Measurements from ENCODE around the gene VWA1. TPM values are rescaled to one million over a fixed set of nuclear protein-coding genes. Genes with fewer than 3 reads are reported as not detected.
"Not testable (repeated sequence)": the region's sequence is repeated elsewhere in the genome, so short reads cannot be mapped to it uniquely, and the experiment has no call there.

The VWA1 gene
- total and polyA plus RNA-seq, 8 donors = 50.0 to 147 (median 72.5) TPM

DNA sequence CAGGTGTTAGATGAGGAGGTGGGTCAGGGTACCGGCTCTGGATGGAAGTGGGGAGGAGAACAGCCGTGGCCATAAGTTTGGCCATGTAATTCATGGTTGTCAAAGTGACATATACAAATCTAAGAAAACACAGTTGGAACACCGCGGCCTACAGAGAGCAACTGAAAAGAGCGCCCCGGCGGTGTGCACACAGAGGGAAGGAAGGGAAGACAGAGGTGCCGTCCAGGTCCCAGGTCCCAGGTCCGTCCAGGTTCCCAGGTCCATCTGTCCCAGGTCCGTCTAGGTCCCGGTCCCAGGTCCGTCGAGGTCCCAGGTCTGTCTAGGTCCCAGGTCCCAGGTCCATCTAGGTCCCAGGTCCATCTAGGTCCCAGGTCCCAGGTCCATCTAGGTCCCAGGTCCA lies 23.9 kb upstream of the VWA1 start:
- Histone ChIP-seq H3K27ac (no peak overlapping the region), H3K4me3 (no peak overlapping the region), H3K27me3 (no peaks in the 10 kb centered on the region), H3K4me1 (peaks cover 9 to 23% of the 10 kb centered on the region in 2 donors), H3K9me3 (peaks cover 0 to 5% of the 10 kb centered on the region in 2 donors), H3K36me3 (no peaks in the 10 kb centered on the region)
- intact Hi-C loops (cut with DNase I) = no loop called here
- DNase-seq (peak in 1 of 4 donors; percentile 44), ATAC-seq (no peak)
- TF ChIP-seq, protein P1, sequence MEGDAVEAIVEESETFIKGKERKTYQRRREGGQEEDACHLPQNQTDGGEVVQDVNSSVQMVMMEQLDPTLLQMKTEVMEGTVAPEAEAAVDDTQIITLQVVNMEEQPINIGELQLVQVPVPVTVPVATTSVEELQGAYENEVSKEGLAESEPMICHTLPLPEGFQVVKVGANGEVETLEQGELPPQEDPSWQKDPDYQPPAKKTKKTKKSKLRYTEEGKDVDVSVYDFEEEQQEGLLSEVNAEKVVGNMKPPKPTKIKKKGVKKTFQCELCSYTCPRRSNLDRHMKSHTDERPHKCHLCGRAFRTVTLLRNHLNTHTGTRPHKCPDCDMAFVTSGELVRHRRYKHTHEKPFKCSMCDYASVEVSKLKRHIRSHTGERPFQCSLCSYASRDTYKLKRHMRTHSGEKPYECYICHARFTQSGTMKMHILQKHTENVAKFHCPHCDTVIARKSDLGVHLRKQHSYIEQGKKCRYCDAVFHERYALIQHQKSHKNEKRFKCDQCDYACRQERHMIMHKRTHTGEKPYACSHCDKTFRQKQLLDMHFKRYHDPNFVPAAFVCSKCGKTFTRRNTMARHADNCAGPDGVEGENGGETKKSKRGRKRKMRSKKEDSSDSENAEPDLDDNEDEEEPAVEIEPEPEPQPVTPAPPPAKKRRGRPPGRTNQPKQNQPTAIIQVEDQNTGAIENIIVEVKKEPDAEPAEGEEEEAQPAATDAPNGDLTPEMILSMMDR (IDR thresholded peaks at IDR 0.05) = no peak

DNA sequence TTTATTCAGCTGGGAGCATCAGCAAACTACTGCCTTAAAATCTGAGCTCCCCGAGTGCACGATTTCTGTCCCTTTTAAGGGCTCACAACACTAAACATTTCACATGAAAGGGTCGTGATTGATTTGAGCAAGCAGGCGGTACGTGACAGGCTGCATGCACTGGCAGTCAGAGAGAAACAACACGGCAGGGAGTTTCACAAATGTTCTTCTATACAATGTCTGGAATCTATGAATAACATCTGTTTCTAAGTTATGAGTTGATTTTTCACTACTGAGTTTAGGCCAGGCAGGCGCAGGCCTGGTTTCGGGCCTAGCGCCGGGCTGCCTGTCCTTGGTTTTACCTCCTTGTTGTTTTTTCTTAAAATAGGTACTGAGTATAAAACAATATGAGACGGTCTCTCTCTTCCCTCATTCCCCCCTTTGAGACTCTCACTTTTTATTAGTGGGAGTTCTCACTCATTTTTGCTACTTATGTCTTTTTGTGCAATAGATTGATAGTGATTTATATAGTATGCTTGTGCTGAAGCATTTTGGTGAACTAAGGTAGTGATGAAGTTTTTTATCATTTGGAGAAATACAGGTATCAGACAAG lies 23.1 kb upstream of the VWA1 start:
- ATAC-seq; H3K36me3 ChIP-seq; H3K27ac ChIP-seq; H3K27me3 ChIP-seq; H3K4me3 ChIP-seq; intact Hi-C loops (cut with DNase I); H3K9me3 ChIP-seq: not testable (repeated sequence)
- H3K4me1 ChIP-seq = peaks cover 9 to 22% of the 10 kb centered on the region in 2 donors
- peak in 1 of 4 donors; percentile 4 for DNase-seq

DNA sequence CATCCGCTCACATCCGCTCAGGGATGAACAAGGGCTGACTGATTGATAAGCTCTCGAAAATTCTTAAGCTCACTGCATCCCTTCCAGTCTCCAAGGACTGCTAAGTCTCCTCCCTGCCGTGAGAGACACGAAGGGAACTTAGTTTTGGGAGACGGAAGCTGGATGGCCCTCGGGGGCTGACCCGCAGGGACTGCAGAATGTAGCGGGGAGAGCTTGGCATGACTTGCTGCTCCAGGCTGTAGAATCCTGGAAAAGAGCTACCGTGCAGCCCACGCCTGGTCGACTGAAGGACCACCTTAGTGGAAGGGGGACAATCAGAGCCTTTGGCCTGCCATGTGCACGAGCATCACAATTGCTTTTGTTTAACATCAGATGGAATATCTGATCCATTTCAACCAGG lies 19.7 kb upstream of the VWA1 start:
- H3K4me3 ChIP-seq = no peak overlapping the region
- peaks cover 0 to 5% of the 10 kb centered on the region in 2 donors for H3K9me3 ChIP-seq
- H3K27ac ChIP-seq = no peak overlapping the region
- peaks cover 0 to 16% of the 10 kb centered on the region in 2 donors for H3K4me1 ChIP-seq
- ATAC-seq = no peak
- DNase-seq = peak in 1 of 4 donors; percentile 34
- H3K27me3 ChIP-seq = peaks cover 0 to 15% of the 10 kb centered on the region in 2 donors
- H3K36me3 ChIP-seq = no peaks in the 10 kb centered on the region
- intact Hi-C loops (cut with DNase I) = no loop called here
- TF ChIP-seq, protein P1 (IDR thresholded peaks at IDR 0.05) = no peak

DNA sequence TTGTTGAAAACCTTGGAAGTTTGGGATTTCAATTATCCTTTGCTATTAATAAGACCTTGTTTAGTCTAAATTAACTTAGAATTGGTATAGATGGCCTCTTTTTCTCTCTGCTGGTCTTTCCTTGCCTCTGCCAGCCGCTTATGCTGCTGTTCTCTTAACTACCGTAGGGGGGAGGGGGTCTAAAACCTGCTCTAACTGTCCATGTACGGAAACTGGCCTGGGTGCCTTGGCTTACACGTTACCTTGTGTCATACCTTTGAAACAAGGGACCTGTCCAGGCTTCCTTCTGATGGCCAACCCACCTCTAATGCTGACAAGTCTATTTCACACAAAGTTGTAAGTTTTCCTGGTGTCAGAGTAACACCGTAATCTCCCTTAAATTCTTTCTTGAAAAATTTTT lies 18.1 kb upstream of the VWA1 start:
- H3K36me3 ChIP-seq; H3K27ac ChIP-seq; H3K4me3 ChIP-seq; intact Hi-C loops (cut with DNase I); H3K9me3 ChIP-seq; DNase-seq; ATAC-seq: not testable (repeated sequence)
- Histone ChIP-seq H3K4me1 (peaks cover 0 to 18% of the 10 kb centered on the region in 2 donors), H3K27me3 (peaks cover 0 to 23% of the 10 kb centered on the region in 2 donors)

DNA sequence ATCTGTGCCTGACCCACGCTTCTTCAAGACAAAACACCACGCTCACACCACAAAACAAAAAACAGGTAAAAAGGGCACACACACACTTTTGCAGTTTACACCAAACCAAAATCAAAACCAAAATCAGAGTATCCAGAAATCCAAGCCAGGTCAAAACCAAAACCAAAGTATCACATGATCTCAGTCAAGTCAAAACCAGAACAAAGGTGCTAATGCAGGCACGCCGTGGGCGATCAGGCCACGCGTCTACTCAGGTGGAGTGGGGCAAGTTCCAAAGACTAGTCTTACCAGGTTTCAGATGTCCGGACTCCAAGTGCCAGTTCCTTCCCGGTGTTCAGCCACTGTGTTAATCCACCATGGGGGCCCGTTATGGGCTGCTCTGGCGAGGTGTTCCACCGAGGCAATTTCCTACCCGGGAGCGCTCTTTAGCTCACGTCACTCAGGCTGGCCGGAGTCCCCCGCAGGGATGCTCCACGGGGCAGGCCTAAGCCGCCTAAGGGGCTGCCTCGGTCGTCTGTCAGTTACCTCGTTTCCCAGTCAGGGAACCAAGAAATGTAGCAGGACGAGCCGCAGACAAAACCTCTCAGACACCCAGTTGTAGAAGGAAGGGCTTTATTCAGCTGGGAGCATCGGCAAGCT lies 17.5 kb upstream of the VWA1 start:
- intact Hi-C loops (cut with DNase I); H3K27ac ChIP-seq: not testable (repeated sequence)
- peak in 1 of 4 donors; percentile 67 for DNase-seq

DNA sequence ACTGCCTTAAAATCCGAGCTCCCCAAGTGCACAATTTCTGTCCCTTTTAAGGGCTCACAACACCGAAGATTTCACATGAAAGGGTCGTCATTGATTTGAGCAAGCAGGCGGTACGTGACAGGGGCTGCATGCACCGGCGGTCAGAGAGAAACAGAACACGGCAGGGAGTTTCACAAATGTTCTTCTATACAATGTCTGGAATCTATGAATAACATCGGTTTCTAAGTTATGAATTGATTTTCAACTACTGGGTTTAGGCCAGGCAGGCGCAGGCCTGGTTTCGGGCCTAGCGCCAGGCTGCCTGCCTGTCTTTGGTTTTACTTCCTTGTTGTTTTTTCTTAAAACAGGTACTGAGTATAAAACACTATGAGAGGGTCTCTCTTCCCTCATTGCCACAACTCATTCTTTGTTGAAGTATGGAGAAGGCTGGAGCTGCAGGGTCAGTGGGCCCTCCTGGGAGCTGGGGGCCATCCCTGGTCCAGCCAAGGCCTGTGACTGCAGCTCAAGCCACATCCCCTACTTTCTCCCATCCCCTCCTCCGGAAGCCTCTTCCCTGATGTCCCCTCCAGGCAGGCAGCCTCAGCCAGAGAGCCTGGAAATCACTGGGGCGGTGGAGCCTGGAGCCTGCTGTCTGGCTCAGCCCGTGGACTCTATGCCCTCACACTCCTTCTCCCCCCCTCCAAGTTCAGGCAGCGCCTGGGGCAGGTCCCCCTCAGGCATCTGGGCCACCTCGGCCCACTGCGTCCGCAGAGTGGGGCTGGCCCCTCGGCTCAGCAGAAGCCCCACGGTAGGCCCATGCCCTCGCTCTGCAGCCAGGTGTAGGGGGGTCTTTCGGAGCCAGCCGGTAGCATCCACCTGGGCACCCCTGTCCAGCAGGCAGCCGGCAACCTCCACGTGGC lies 16.8 kb upstream of the VWA1 start:
- H3K36me3 ChIP-seq = no peaks in the 10 kb centered on the region
- DNase-seq = peak in 1 of 4 donors; percentile 64
- peak overlapping the region in 1 of 2 donors; percentile 34 for H3K4me3 ChIP-seq
- TF ChIP-seq, protein P1 (IDR thresholded peaks at IDR 0.05) = no peak
- H3K9me3 ChIP-seq = no peaks in the 10 kb centered on the region
- H3K27ac ChIP-seq = no peak overlapping the region
- peaks cover 0 to 18% of the 10 kb centered on the region in 2 donors for H3K4me1 ChIP-seq
- peaks cover 0 to 23% of the 10 kb centered on the region in 2 donors for H3K27me3 ChIP-seq
- intact Hi-C loops (cut with DNase I) = no loop called here
- no peak for ATAC-seq

More for the DNA sequence above, 17.5 kb upstream of the VWA1 start:
- not testable (repeated sequence) for ATAC-seq, H3K4me3 ChIP-seq, H3K36me3 ChIP-seq, H3K9me3 ChIP-seq
- peaks cover 0 to 18% of the 10 kb centered on the region in 2 donors for H3K4me1 ChIP-seq
- peaks cover 0 to 23% of the 10 kb centered on the region in 2 donors for H3K27me3 ChIP-seq

Data from left lung (tissue), 10 donors.